Epidermal melanocyte (primary cell): ENCODE results near the gene EDNRA.

ENCODE experiments used
- DNase-seq: peaks from one replicate; pipeline ENCODE4 v3.0.0; 2011; ENCODE audit warnings: low spot score; ENCODE audit not compliant: insufficient read length

Gene EDNRA

GRCh38 chr4:147496500-147496899, 15.6 kb downstream of the EDNRA start:
- DNase-seq: no peak

GRCh38 chr4:147498031-147498660, 17.2 kb downstream of the EDNRA start:
- no peak for DNase-seq

GRCh38 chr4:147508346-147508745, 27.4 kb downstream of the EDNRA start:
- no peak for DNase-seq

- no peak for DNase-seq
These were observed 28.5 kb downstream of the EDNRA start for GRCh38 chr4:147509386-147509785.

GRCh38 chr4:147510962-147511668, 30.2 kb downstream of the EDNRA start:
- no peak for DNase-seq

- no peak for DNase-seq
These were observed 32.2 kb downstream of the EDNRA start for GRCh38 chr4:147513091-147513490.

- no peak for DNase-seq
These were observed 33.1 kb downstream of the EDNRA start for GRCh38 chr4:147513952-147514351.

- DNase-seq: no peak
These were observed 34.5 kb downstream of the EDNRA start for GRCh38 chr4:147515220-147515936.

- DNase-seq: no peak
These were observed 35.2 kb downstream of the EDNRA start for GRCh38 chr4:147516133-147516532.

GRCh38 chr4:147518086-147518485, 37.2 kb downstream of the EDNRA start:
- DNase-seq: no peak

- DNase-seq: no peak
These were observed 38.2 kb downstream of the EDNRA start for GRCh38 chr4:147518846-147519767.

GRCh38 chr4:147524601-147525000, 43.7 kb downstream of the EDNRA start:
- no peak for DNase-seq

- DNase-seq: no peak
These were observed 44.8 kb downstream of the EDNRA start for GRCh38 chr4:147525494-147526271.

GRCh38 chr4:147526272-147526654, 45.4 kb downstream of the EDNRA start:
- no peak for DNase-seq

GRCh38 chr4:147528054-147528453, 47.2 kb downstream of the EDNRA start:
- no peak for DNase-seq

- no peak for DNase-seq
These were observed 49.2 kb downstream of the EDNRA start for GRCh38 chr4:147530134-147530533.

- DNase-seq: no peak
These were observed 49.8 kb downstream of the EDNRA start for GRCh38 chr4:147530723-147531122.

- no peak for DNase-seq
These were observed 52.0 kb downstream of the EDNRA start for GRCh38 chr4:147532896-147533295.

GRCh38 chr4:147533331-147533730, 52.4 kb downstream of the EDNRA start:
- DNase-seq: no peak

- DNase-seq: no peak
These were observed 54.2 kb downstream of the EDNRA start for GRCh38 chr4:147535124-147535523.

- no peak for DNase-seq
These were observed 57.8 kb downstream of the EDNRA start for GRCh38 chr4:147538711-147539110.
